ENCODE measurements around the gene FBLN1. TPM values are rescaled to one million over a fixed set of nuclear protein-coding genes. Genes with fewer than 3 reads are reported as not detected.
"Not testable (repeated sequence)": the region's sequence is repeated elsewhere in the genome, so short reads cannot be mapped to it uniquely, and the experiment has no call there.

Gene FBLN1, protein sequence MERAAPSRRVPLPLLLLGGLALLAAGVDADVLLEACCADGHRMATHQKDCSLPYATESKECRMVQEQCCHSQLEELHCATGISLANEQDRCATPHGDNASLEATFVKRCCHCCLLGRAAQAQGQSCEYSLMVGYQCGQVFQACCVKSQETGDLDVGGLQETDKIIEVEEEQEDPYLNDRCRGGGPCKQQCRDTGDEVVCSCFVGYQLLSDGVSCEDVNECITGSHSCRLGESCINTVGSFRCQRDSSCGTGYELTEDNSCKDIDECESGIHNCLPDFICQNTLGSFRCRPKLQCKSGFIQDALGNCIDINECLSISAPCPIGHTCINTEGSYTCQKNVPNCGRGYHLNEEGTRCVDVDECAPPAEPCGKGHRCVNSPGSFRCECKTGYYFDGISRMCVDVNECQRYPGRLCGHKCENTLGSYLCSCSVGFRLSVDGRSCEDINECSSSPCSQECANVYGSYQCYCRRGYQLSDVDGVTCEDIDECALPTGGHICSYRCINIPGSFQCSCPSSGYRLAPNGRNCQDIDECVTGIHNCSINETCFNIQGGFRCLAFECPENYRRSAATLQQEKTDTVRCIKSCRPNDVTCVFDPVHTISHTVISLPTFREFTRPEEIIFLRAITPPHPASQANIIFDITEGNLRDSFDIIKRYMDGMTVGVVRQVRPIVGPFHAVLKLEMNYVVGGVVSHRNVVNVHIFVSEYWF
- under 1 TPM; 0.32 to 0.65 TPM for total RNA-seq

DNA sequence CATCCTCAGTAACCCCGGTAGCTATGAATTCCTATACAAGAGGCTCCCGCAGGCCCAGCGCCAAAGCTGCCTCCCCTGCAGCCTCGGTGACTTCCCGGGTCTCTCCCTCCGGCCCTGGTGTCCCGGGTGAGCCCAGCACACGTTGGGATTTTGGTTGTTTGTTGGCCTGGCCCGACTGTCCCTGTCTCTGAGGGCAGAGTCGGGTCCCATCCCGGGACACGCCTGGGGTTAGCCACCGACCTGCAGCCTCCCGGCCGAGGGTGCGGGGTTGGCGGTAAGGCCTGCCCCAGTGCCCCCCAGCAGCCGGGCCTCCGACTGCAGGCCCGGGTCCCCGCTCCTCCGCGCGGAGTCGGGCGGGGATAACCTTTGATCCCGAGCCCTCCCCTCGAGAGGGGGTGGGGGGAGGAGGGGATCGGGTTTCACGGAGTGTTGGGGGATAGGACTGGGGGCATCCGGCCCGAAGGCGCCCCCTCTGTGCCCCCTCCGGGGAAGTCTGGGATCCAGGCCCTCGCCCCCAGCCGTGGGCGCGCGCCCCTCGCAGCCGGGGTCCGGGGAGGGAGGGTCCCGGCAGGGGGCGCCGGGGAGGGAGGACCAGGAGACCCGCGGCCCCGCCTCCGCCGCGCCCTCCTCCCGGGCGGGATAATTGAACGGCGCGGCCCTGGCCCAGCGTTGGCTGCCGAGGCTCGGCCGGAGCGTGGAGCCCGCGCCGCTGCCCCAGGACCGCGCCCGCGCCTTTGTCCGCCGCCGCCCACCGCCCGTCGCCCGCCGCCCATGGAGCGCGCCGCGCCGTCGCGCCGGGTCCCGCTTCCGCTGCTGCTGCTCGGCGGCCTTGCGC lies at the start of gene FBLN1:
Gene FBLN1, plus strand, starts transcription at position 669 of the 835 bp plus-strand sequence. Its CDS starts 103 bp downstream, at position 772.
- Mint-ChIP-seq H3K27me3 (peaks cover 35% of the 10 kb centered on the region), H3K4me3 (no peak within 1 kb of the TSS), H3K36me3 (ENCODE audit: low read depth) (no peaks in the 10 kb centered on the region), H3K4me1 (peaks cover 2% of the 10 kb centered on the region), H3K27ac (no peak within 1 kb of the TSS), H3K9me3 (no peaks in the 10 kb centered on the region)
- ATAC-seq (replicated peaks): no peak

- H3K4me1 Mint-ChIP-seq: no peaks in the 10 kb centered on the region
- no peaks in the 10 kb centered on the region for H3K9me3 Mint-ChIP-seq
- H3K4me3 Mint-ChIP-seq: no peak overlapping the region
- H3K27ac Mint-ChIP-seq: no peak overlapping the region
- H3K36me3 Mint-ChIP-seq (ENCODE audit: low read depth): no peaks in the 10 kb centered on the region
- peaks cover 8% of the 10 kb centered on the region for H3K27me3 Mint-ChIP-seq
- ATAC-seq (replicated peaks): no peak
These were observed 48.9 kb upstream of the FBLN1 start for GRCh38 chr22:45453764-45454163.

- ATAC-seq (replicated peaks): no peak
- no peak overlapping the region for H3K4me3 Mint-ChIP-seq
- no peaks in the 10 kb centered on the region for H3K9me3 Mint-ChIP-seq
- H3K27ac Mint-ChIP-seq: no peak overlapping the region
- H3K27me3 Mint-ChIP-seq: peaks cover 8% of the 10 kb centered on the region
- H3K4me1 Mint-ChIP-seq: no peaks in the 10 kb centered on the region
- H3K36me3 Mint-ChIP-seq (ENCODE audit: low read depth): no peaks in the 10 kb centered on the region
These were observed 48.4 kb upstream of the FBLN1 start for GRCh38 chr22:45454275-45454674.

DNA sequence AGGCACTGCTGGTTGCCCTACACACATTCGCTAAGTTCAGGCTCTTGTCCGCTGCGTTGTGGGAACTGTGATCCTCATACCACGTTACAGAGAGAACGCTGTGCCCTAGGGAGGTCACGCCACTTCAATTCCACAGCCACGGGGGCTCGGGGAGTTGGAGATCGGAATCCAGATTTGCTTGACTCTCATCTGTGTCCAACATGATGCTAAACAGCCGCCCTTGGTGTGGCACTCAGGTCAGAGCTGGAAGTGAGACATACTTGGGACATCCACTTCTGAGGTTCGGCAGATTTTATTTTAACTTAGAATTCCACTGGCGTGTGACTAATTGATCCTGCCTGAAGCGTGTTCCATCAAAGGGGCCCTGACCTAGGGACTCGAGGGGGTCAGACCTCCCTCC lies 47.5 kb upstream of the FBLN1 start:
- Mint-ChIP-seq H3K4me1 (no peaks in the 10 kb centered on the region), H3K9me3 (no peaks in the 10 kb centered on the region), H3K36me3 (ENCODE audit: low read depth) (no peaks in the 10 kb centered on the region), H3K27me3 (peaks cover 8% of the 10 kb centered on the region), H3K27ac (no peak overlapping the region), H3K4me3 (no peak overlapping the region)
- no peak for ATAC-seq (replicated peaks)

DNA sequence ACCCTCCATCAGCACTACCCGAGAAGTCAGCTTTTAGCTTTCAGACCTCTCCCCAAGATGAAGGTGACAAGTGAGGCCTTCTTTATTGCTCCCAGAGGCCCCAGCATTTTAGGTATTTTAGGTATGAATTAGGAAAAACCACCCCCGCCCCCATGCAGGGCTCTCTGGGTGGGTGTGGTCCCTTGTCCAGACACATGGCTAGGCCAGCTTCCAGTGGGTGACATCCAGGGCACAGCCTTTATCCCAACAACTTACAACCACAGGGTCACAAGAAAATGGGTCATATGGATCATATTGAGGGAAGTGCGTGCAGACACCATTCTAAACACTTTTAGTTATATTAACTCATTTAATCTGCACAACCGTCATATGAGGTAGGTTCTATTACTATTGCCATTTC lies 47.1 kb upstream of the FBLN1 start:
- no peak overlapping the region for H3K4me3 Mint-ChIP-seq
- H3K36me3 Mint-ChIP-seq (ENCODE audit: low read depth): no peaks in the 10 kb centered on the region
- ATAC-seq (replicated peaks): no peak
- H3K4me1 Mint-ChIP-seq: no peaks in the 10 kb centered on the region
- no peaks in the 10 kb centered on the region for H3K9me3 Mint-ChIP-seq
- peaks cover 8% of the 10 kb centered on the region for H3K27me3 Mint-ChIP-seq
- H3K27ac Mint-ChIP-seq: no peak overlapping the region

DNA sequence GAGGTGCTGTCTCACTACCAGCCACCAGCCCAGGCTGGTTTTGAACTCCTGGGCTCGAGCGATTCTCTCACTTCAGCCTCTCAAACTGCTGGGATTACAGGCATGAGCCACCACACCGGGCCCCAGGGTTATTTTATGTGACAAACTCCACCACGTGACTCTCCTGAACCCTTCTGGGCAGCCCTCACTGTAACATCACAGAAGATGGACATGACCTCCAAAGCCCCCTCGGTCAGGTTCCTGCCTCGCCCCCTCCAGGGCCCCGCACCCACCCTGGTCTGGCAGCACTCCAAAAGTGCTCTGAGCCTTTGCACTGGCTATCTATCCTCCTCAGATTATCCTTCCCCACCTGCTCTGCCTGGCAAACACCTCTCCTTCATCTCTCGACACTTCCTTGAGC lies 45.9 kb upstream of the FBLN1 start:
- H3K4me3 Mint-ChIP-seq: no peak overlapping the region
- no peak for ATAC-seq (replicated peaks)
- H3K36me3 Mint-ChIP-seq (ENCODE audit: low read depth): no peaks in the 10 kb centered on the region
- H3K27me3 Mint-ChIP-seq: peaks cover 8% of the 10 kb centered on the region
- no peaks in the 10 kb centered on the region for H3K9me3 Mint-ChIP-seq
- H3K4me1 Mint-ChIP-seq: no peaks in the 10 kb centered on the region
- H3K27ac Mint-ChIP-seq: no peak overlapping the region

- no peaks in the 10 kb centered on the region for H3K4me1 Mint-ChIP-seq
- no peaks in the 10 kb centered on the region for H3K9me3 Mint-ChIP-seq
These were observed 44.2 kb upstream of the FBLN1 start for GRCh38 chr22:45458532-45458931.

DNA sequence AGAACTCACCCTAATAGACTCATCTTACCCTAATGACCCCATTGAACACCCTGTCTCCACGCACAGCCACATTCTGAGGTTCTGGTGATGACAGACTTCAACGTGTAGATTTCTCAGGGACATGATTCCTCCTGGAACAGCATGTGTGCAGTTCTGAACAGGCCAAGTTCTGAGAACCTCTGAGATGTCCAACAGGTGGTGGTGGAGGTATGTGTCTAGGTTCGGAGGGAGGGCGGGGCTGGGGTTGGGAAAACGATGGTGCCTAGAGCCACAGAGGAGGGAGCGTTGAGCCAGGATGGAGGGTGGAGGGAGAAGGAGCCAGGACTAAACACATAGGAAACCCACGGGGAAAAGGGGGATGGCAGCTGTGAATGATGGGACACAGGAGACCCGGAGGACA lies 43.4 kb upstream of the FBLN1 start:
- no peaks in the 10 kb centered on the region for H3K9me3 Mint-ChIP-seq
- no peak overlapping the region for H3K4me3 Mint-ChIP-seq
- no peak for ATAC-seq (replicated peaks)
- H3K4me1 Mint-ChIP-seq: no peaks in the 10 kb centered on the region
- no peak overlapping the region for H3K27ac Mint-ChIP-seq
- H3K27me3 Mint-ChIP-seq: peaks cover 7% of the 10 kb centered on the region
- no peaks in the 10 kb centered on the region for H3K36me3 Mint-ChIP-seq (ENCODE audit: low read depth)

More at GRCh38 chr22:45458532-45458931, 44.2 kb upstream of the FBLN1 start:
- Mint-ChIP-seq H3K4me3 (no peak overlapping the region), H3K27me3 (peaks cover 4% of the 10 kb centered on the region), H3K27ac (no peak overlapping the region), H3K36me3 (ENCODE audit: low read depth) (no peaks in the 10 kb centered on the region)
- ATAC-seq (replicated peaks): no peak

DNA sequence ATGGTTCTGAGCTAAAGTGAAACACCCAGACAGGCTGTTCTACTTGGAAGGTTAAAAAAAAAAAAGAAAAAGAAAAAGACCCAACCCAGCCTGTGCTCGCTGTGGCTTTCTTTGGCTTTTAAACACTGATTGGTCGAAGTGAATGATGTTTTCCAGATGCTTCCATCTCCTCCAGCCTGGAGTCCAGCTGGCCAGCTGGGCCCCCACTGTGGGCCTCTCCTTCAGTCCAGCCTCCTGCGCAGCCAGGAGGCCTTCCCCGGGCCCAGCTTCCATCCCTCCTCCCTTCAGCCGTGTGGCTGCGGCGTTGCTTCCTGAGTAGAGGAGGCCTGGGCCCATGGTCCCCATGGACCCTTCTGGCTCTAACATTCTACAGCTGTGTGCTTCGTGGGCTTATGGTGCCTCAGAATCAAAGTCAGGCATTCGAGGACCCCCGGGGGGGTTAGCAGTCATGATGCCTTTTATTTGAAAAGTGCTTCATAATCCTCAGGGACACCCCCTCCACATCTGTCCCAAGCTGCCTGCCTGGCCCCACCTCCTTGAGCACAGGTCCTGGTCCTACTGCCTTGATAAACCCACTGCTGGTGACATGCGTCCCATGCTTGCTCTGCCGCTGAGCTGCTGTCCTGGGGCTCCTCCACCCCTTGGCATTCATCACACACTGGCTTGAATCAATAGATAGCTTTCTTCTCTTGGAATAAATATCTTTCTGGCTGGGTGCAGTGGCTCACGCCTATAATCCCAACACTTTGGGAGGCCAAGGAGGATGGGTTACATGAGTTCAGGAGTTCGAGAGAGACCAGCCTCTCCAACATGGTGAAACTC lies 42.2 kb upstream of the FBLN1 start:
- ATAC-seq (replicated peaks): no peak
- Mint-ChIP-seq H3K27ac (no peak overlapping the region), H3K4me1 (no peaks in the 10 kb centered on the region), H3K27me3 (peaks cover 14% of the 10 kb centered on the region), H3K9me3 (no peaks in the 10 kb centered on the region), H3K36me3 (ENCODE audit: low read depth) (no peaks in the 10 kb centered on the region), H3K4me3 (no peak overlapping the region)

DNA sequence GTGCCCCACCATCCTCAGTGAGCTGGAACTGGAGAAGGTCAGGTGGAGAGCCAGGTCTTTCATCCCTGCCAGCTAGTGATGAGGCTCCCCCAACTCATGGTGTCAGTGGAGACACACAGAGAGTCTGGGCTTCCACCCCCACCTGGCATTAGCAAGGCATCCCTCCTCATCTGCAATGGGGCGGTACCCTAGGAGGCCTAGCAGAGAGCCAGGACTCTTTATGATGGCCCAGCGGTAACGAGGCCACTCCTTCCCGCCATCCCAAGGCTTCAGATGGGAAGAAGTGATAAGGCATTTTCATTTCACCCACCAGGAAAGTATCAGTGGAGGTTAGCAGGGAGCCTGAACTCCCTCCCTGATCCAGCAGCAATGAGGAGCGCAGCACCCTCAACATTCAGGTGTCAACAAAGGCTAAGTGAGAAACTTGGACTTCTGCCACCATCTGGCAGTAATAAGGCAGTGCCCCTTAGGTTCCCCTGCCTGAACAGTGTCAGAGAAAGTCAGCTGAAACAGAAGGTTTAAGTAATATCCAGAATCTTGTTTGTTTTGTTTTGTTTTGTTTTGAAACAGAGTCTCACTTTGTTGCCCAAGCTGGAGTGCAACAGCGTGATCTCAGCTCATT lies 40.5 kb upstream of the FBLN1 start:
- H3K9me3 Mint-ChIP-seq: no peaks in the 10 kb centered on the region
- ATAC-seq (replicated peaks): no peak

DNA sequence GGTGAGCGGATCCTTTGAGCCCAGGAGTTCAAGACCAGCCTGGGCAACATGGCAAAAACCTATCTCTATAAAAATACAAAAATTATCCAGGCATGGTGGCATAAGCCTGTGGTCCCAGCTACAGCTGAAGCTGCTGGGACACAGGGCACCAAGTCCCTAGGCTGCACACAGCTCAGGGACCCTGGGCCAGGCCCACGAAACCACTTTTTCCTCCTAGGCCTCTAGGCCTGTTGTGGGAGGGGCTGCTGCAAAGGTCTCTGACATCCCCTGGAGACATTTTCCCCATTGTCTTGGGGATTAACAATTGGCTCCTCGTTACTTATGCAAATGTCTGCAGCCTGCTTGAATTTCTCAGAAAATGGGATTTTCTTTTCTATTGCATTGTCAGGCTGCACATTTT lies 39.0 kb upstream of the FBLN1 start:
- not testable (repeated sequence) for H3K4me3 Mint-ChIP-seq, H3K4me1 Mint-ChIP-seq

More for the DNA sequence above, 40.5 kb upstream of the FBLN1 start:
- no peak overlapping the region for H3K4me3 Mint-ChIP-seq
- H3K27me3 Mint-ChIP-seq: peaks cover 11% of the 10 kb centered on the region
- no peaks in the 10 kb centered on the region for H3K36me3 Mint-ChIP-seq (ENCODE audit: low read depth)
- H3K27ac Mint-ChIP-seq: no peak overlapping the region
- no peaks in the 10 kb centered on the region for H3K4me1 Mint-ChIP-seq

GRCh38 chr22:45465633-45466032 lies 37.0 kb upstream of the FBLN1 start:
- no peak for ATAC-seq (replicated peaks)
- no peaks in the 10 kb centered on the region for H3K36me3 Mint-ChIP-seq (ENCODE audit: low read depth)
- peaks cover 9% of the 10 kb centered on the region for H3K27me3 Mint-ChIP-seq
- H3K4me1 Mint-ChIP-seq: no peaks in the 10 kb centered on the region
- H3K27ac Mint-ChIP-seq: no peak overlapping the region
- no peak overlapping the region for H3K4me3 Mint-ChIP-seq
- no peaks in the 10 kb centered on the region for H3K9me3 Mint-ChIP-seq

More for the DNA sequence above, 39.0 kb upstream of the FBLN1 start:
- not testable (repeated sequence) for ATAC-seq (replicated peaks); H3K9me3 Mint-ChIP-seq; H3K27me3 Mint-ChIP-seq; H3K27ac Mint-ChIP-seq; H3K36me3 Mint-ChIP-seq (ENCODE audit: low read depth)

GRCh38 chr22:45468872-45469271 lies 33.8 kb upstream of the FBLN1 start:
- no peaks in the 10 kb centered on the region for H3K36me3 Mint-ChIP-seq (ENCODE audit: low read depth)
- no peaks in the 10 kb centered on the region for H3K9me3 Mint-ChIP-seq
- no peak overlapping the region for H3K4me3 Mint-ChIP-seq
- no peak overlapping the region for H3K27ac Mint-ChIP-seq
- peaks cover 9% of the 10 kb centered on the region for H3K27me3 Mint-ChIP-seq
- H3K4me1 Mint-ChIP-seq: no peaks in the 10 kb centered on the region
- no peak for ATAC-seq (replicated peaks)

Measured in activated T-helper 17 cell treated with anti-CD3 and anti-CD28 coated beads, Interleukin-2, amount 50 U/mL, for 72 hours (primary cell).